H1 (cell line): Measurements from ENCODE around the gene EYA4.

Source experiments
- CTCF ChIP-seq, 3 experiments: IDR thresholded peaks; 1 replicate in 2 of 3; 2 replicates in 1 of 3; pipeline versions ENCODE4 v1.5.1 to v1.6.1; 2011; ENCODE audit warnings: low read length in 3 of 3, mild to moderate bottlenecking in 3 of 3, inconsistent platforms in 2 of 3, low read depth in 1 of 3, moderate library complexity in 1 of 3; ENCODE audit not compliant: insufficient read depth in 1 of 3; ENCODE audit errors: control extremely low read depth in 1 of 3
- POLR2A ChIP-seq, 2 experiments: IDR thresholded peaks; 1 replicate in 1 of 2; 2 replicates in 1 of 2; pipeline ENCODE4 v1.6.1; 2011; ENCODE audit warnings: low read depth in 2 of 2, low read length in 2 of 2, mild to moderate bottlenecking in 2 of 2; ENCODE audit errors: control extremely low read depth in 1 of 2
- RFX5 ChIP-seq: IDR thresholded peaks from 2 replicates; pipeline ENCODE4 v1.6.1; 2011; ENCODE audit warnings: low read depth, low read length, improper control_type of control experiment, borderline replicate concordance
- TBP ChIP-seq: IDR thresholded peaks from 2 replicates; pipeline ENCODE4 v1.6.1; 2011; ENCODE audit warnings: low read depth, low read length, improper control_type of control experiment

GRCh38 chr6:133502441-133503335, 261.5 kb downstream of the EYA4 start:
- TF ChIP-seq CTCF (IDR thresholded peaks at IDR 0.05; ENCODE audit: control extremely low read depth in 1 of 3, insufficient read depth in 1 of 3, low read depth in 1 of 3, low read length in 3 of 3) (no peak), TBP (no peak), POLR2A (IDR thresholded peaks at IDR 0.05; ENCODE audit: control extremely low read depth in 1 of 2, low read depth in 2 of 2, low read length in 2 of 2) (no peak), RFX5 (no peak)
